Activated CD8-positive, alpha-beta memory T cell treated with anti-CD3 and anti-CD28 coated beads for 48 hours (primary cell): Measurements from ENCODE around the gene LRRC4B.

Source experiments
- DNase-seq, 3 experiments: peaks; one replicate each; pipeline ENCODE4 v3.0.0-alpha.2; 2020; ENCODE audit warnings: low read depth in 2 of 3, low spot score in 2 of 3

The LRRC4B gene

GRCh38 chr19:50573741-50574461, 5.7 kb upstream of the LRRC4B start:
- no peak for DNase-seq

- DNase-seq = no peak
These were observed 2.8 kb upstream of the LRRC4B start for GRCh38 chr19:50570997-50571396.

DNA sequence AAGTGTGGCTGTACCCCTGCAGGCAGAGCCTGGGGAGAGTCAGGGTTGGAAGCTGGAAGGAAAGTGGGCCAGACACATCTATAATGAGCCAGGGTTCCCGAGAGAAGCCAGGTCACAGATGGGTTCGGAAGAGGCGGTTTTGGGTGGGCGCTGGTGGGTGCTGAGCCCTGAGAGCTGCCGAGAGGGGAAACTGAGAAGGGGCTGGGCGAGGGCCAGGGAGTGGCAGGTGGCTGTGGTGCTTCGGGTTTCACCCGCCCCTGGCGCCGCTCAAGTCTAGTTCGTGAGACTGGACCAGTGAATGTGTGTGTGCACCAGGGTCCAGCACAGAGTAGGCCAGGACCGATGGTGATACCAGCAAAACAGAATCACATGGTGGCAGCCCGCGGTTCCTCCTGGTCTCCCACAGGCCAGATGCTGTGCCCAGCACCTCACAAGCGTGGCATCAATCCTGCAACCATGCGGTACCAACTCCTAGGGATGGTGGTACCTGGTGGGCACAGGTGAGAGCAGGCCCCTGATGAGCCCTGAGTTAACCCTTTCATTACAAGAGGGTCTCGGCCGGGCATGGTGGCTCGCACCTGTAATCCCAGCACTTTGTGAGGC, 1.8 kb upstream of the LRRC4B start:
- DNase-seq = no peak

GRCh38 chr19:50568728-50569698, 778 bp upstream of the LRRC4B start:
- no peak for DNase-seq

- no peak for DNase-seq
These were observed 988 bp downstream of the LRRC4B start for GRCh38 chr19:50567052-50567841.

- no peak for DNase-seq
These were observed 2.0 kb downstream of the LRRC4B start for GRCh38 chr19:50565984-50566903.

GRCh38 chr19:50564229-50565105, 3.8 kb downstream of the LRRC4B start:
- DNase-seq = no peak

DNA sequence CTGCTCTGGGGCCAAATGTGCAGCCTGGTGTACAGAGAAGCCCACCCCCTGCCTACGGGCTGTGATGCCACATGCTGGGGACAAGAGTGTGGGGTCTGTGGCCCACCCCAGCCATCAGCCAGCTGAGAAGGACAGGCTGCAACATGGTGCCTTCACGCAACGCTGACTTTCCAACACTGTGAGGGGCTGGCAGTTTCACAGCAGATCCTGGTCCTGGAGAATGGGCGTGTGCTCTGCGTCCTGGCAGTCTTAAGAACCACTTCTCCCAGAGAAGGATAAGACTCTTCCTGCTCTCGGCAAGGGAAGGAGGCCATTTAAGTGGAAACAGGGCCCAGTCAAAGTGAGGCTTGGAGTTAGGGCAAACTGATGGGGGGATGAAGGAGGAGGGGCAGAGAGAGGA, 4.6 kb downstream of the LRRC4B start:
- DNase-seq = no peak

- DNase-seq = no peak
These were observed 5.2 kb downstream of the LRRC4B start for GRCh38 chr19:50562996-50563395.

DNA sequence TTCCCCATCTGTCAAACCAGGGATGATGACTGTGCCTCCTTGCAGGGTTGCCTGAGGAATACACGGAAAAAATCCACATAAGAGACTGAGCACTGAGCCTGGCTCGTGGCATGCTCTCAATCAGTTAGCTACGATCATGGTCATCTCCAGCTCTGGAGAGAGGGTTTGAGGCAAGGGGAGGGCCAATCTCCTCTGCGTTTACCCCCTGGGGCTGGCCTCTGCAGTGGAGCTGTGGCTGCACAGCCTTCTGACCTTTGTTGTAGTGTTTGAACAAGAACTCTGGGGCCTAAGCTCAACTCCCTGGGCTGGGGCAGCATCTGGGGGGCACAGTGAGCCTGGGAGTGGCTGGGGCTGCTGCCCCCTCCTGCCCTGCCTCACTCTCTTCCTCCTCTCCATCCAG, 5.9 kb downstream of the LRRC4B start:
- DNase-seq = no peak

DNA sequence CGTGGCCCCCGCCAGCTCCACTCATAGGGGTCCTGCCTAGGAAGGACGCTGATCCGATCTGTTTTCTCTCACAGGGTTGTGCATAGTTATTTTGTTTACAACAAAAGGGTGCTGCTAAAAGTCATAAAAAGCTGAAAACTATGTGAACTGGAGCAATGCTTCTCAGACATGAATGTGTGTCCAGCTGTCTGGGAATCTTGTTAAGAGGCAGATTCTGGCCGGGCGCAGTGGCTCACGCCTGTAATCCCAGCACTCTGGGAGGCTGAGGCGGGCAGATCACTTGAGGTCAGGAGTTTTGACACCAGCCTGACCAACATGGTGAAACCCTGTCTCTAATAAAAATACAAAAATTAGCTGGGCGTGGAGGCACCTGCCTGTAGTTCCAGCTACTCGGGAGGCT, 8.6 kb downstream of the LRRC4B start:
- no peak for DNase-seq

GRCh38 chr19:50558449-50558848, 9.8 kb downstream of the LRRC4B start:
- no peak for DNase-seq

- DNase-seq = no peak
These were observed 10.2 kb downstream of the LRRC4B start for GRCh38 chr19:50558039-50558438.

DNA sequence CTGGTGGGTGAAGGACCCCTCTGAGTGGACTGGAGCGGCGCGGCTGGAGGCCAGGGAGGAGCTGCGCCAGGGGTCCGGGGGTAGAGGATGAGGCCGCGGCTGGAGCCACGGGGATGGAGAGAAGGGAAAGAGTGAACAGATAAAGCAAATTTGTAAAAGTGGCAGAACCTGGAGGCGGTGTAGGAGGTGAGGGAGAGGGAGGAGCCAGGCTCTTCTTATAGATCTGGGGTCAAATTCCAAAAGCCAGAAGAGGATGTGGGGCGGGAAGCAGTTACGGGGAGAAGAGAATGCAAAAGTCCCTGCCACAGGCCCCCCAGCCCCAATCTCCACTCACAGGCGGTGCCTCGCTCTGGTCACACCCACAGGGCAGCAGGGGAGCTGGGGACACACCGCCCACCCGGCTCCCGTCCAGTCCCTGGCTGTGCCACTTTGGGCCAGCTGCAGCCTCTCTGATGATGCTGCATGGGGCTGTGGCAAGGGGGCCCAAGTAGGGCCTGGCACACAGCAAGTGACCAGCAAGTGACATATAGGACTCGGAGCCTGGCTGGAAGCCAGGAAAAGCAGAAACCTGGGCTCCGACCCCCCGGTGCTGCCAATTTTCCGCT, 11.1 kb downstream of the LRRC4B start:
- no peak for DNase-seq

- peak; percentile 35 to 91 (median 70) for DNase-seq
These were observed 11.8 kb downstream of the LRRC4B start for GRCh38 chr19:50556282-50557008.

DNA sequence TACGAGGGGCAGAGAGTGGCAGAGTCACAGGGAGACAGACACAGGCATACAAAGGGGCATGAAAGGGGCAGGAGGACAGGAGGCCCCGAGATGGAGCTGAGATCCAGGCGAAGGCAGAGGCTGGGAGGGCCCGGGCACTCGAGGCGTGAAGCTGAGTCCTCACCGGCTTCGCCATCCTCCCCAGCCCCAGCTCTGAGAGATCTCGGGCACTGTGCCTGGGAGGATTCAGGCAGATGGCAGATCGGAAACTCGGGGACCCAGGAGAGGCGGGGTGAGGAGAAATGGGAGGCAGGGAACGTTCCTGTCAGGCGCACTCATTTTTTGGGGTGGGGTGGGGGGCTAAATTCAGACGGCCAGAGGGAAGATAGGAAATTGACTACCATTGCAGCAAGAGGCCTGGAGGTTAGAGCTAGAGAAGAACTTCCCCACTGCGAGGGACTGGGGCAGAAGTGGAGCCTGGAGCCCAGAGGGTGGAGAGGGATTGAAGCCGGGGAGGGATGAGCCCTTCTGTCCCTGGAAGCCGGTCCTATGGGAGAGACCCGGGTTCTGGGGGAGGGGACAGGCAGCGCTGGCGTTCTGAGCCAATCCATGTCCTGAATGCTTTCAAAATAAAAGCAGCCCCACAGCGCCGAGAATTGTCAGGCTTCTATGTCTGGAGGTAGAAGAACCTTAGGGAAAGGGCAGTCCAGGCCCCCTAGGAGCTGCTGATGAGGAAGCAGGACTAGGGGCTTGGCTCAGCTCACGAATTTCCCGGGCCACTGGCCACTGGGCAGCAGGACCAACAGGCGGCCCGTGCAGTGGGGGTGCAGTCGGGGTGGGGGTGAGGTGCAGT, 12.6 kb downstream of the LRRC4B start:
- no peak for DNase-seq

GRCh38 chr19:50555033-50555432, 13.2 kb downstream of the LRRC4B start:
- no peak for DNase-seq
